ENCODE measurements around the gene CCL4. TPM values are rescaled to one million over a fixed set of nuclear protein-coding genes. Genes with fewer than 3 reads are reported as not detected.
"Not testable (repeated sequence)": the region's sequence is repeated elsewhere in the genome, so short reads cannot be mapped to it uniquely, and the experiment has no call there.

The CCL4 gene
- polyA plus RNA-seq, 1 donor from 2014 or later, result not detected

DNA sequence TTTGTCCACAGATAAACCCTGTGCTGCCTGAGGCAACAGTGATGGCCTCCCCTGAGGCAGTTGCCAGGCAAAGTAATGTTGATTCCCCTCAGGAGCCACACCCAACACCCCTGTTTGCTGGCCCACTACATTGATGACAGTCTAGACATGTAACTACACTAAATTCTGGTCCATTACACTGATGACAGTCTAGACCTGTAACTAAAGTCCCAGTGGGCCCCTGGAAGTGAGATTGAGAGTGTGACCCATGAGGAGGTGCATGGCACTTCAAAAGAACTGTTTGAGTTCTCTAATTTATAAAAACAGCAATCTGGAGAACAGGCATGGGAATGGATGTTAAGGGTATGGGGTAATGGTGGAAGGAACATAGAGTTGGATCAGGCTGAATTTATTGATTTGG lies 8.9 kb downstream of the CCL4 start:
- no peak for TF ChIP-seq MXI1 (conservative IDR thresholded peaks at IDR 0.05; ENCODE audit: poor library complexity, severe bottlenecking)
- no peak for TF ChIP-seq RAD21 (conservative IDR thresholded peaks at IDR 0.05)
- no peak for TF ChIP-seq EZH2 (IDR thresholded peaks at IDR 0.05; ENCODE audit: borderline replicate concordance, insufficient read depth, low read length, poor library complexity, severe bottlenecking)
- no peak for TF ChIP-seq TAF1 (IDR thresholded peaks at IDR 0.05; ENCODE audit: low read depth)
- TF ChIP-seq, protein P1, sequence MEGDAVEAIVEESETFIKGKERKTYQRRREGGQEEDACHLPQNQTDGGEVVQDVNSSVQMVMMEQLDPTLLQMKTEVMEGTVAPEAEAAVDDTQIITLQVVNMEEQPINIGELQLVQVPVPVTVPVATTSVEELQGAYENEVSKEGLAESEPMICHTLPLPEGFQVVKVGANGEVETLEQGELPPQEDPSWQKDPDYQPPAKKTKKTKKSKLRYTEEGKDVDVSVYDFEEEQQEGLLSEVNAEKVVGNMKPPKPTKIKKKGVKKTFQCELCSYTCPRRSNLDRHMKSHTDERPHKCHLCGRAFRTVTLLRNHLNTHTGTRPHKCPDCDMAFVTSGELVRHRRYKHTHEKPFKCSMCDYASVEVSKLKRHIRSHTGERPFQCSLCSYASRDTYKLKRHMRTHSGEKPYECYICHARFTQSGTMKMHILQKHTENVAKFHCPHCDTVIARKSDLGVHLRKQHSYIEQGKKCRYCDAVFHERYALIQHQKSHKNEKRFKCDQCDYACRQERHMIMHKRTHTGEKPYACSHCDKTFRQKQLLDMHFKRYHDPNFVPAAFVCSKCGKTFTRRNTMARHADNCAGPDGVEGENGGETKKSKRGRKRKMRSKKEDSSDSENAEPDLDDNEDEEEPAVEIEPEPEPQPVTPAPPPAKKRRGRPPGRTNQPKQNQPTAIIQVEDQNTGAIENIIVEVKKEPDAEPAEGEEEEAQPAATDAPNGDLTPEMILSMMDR (IDR thresholded peaks at IDR 0.05; ENCODE audit: poor library complexity, severe bottlenecking), result no peak
- no peaks in the 10 kb centered on the region for H3K27me3 ChIP-seq (ENCODE audit: insufficient read depth, low read depth, low read length)

DNA sequence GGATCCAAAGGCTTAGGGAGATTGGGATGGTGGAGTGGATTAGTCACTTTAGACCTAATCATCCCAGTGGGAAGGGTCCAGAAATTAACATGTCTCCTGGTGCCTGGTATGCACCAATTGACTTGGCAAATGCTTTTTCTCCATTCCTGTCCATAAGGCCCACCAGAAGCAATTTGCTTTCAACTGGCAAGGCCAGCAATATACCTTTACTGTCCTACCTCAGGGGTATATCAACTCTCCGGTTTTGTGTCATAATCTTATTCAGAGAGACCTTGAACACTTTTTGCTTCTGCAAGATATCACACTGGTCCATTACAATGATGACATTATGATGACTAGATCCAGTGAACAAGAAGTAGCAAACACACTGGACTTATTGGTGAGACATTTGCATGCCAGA lies 9.5 kb downstream of the CCL4 start:
- not testable (repeated sequence) for H3K79me2 ChIP-seq (replicated peaks; ENCODE audit: insufficient read depth, low read length); H3K27me3 ChIP-seq (ENCODE audit: insufficient read depth, low read depth, low read length); H3K4me3 ChIP-seq (ENCODE audit: low read length); H4K20me1 ChIP-seq (ENCODE audit: insufficient read depth); H2AFZ ChIP-seq (ENCODE audit: low read depth, low read length); H3K4me2 ChIP-seq (ENCODE audit: low read length); H3K36me3 ChIP-seq (ENCODE audit: insufficient read depth, low read length); H3K27ac ChIP-seq (ENCODE audit: low read length); H3K9me3 ChIP-seq (ENCODE audit: low read length); H3F3A ChIP-seq (ENCODE audit: insufficient read depth, low read length, poor library complexity, severe bottlenecking); H3K9ac ChIP-seq (ENCODE audit: low read length); H3K9me2 ChIP-seq (ENCODE audit: insufficient read depth, low read length)

More for the DNA sequence above, 8.9 kb downstream of the CCL4 start:
- Histone ChIP-seq H3K27ac (ENCODE audit: low read length) (no peak overlapping the region), H3K9me3 (ENCODE audit: low read length) (no peaks in the 10 kb centered on the region), H3F3A (ENCODE audit: insufficient read depth, low read length, poor library complexity, severe bottlenecking) (no peaks in the 10 kb centered on the region), H3K9me2 (ENCODE audit: insufficient read depth, low read length) (no peaks in the 10 kb centered on the region), H3K9ac (ENCODE audit: low read length) (no peak overlapping the region), H3K36me3 (ENCODE audit: insufficient read depth, low read length) (no peaks in the 10 kb centered on the region), H3K4me2 (ENCODE audit: low read length) (no peak overlapping the region), H3K79me2 (replicated peaks; ENCODE audit: insufficient read depth, low read length) (no peaks in the 10 kb centered on the region), H3K4me3 (ENCODE audit: low read length) (no peak overlapping the region), H4K20me1 (ENCODE audit: insufficient read depth) (no peaks in the 10 kb centered on the region), H2AFZ (ENCODE audit: low read depth, low read length) (no peak overlapping the region)

DNA sequence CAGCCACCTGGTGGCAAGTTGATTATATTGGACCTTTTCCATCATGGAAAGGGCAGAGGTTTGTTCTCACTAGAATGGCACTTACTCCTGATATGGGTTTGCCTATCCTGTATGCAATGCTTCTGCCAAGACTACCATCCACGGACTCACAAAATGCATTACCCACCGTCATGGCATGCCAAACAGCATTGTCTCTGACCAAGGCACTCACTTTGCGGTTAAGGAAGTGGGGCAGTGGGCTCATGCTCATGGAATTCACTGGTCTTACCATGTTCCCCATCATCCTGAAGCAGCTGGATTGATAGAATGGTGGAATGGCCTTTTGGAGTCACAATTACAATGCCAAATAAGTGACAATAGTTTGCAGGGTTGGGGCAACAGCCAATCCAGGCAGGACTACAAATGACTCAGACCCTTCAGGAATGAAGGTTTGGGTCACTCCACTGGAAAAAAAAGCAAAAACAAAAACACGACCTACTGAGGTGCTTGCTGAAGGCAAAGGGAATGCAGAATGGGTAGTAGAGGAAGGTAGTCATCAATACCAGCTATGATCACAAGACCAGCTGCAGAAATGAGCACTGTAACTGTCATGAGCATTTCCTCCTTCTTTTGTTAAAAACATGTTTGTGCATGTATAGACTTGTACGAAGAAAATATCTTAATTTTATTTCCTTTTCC lies 11.5 kb downstream of the CCL4 start:
- H3K27me3 ChIP-seq (ENCODE audit: insufficient read depth, low read depth, low read length); H3K4me3 ChIP-seq (ENCODE audit: low read length); H3K27ac ChIP-seq (ENCODE audit: low read length); H3K9me3 ChIP-seq (ENCODE audit: low read length); H2AFZ ChIP-seq (ENCODE audit: low read depth, low read length); H3K36me3 ChIP-seq (ENCODE audit: insufficient read depth, low read length); H4K20me1 ChIP-seq (ENCODE audit: insufficient read depth); H3K9ac ChIP-seq (ENCODE audit: low read length); H3F3A ChIP-seq (ENCODE audit: insufficient read depth, low read length, poor library complexity, severe bottlenecking); H3K4me2 ChIP-seq (ENCODE audit: low read length); H3K9me2 ChIP-seq (ENCODE audit: insufficient read depth, low read length); H3K79me2 ChIP-seq (replicated peaks; ENCODE audit: insufficient read depth, low read length): not testable (repeated sequence)

DNA sequence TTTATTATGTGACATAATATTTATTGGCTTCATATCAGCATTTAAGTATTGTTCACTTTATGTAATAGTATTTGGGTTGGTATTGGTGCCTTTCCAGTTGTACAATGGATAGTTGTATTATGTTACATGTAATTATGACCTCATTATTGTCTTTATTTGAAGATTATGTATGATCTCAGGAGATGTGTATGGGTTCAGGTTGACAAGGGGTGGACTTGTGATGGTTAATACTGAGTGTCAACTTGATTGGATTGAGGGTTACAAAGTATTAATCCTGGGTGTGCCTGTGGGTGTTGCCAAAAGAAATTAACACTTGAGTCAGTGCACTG lies 12.0 kb downstream of the CCL4 start:
- H4K20me1 ChIP-seq (ENCODE audit: insufficient read depth); H3K27ac ChIP-seq (ENCODE audit: low read length); H3K9me3 ChIP-seq (ENCODE audit: low read length); H3F3A ChIP-seq (ENCODE audit: insufficient read depth, low read length, poor library complexity, severe bottlenecking); H3K79me2 ChIP-seq (replicated peaks; ENCODE audit: insufficient read depth, low read length); H3K4me3 ChIP-seq (ENCODE audit: low read length); H3K27me3 ChIP-seq (ENCODE audit: insufficient read depth, low read depth, low read length); H3K9ac ChIP-seq (ENCODE audit: low read length); H2AFZ ChIP-seq (ENCODE audit: low read depth, low read length); H3K36me3 ChIP-seq (ENCODE audit: insufficient read depth, low read length); H3K9me2 ChIP-seq (ENCODE audit: insufficient read depth, low read length); H3K4me2 ChIP-seq (ENCODE audit: low read length): not testable (repeated sequence)

Measured in neural cell (in vitro differentiated cells).